Spinal cord (tissue), 10 donors: ENCODE results near the gene ZMYND8. TPM values are rescaled to one million over a fixed set of nuclear protein-coding genes. Genes with fewer than 3 reads are reported as not detected.
"Not testable (repeated sequence)": the region's sequence is repeated elsewhere in the genome, so short reads cannot be mapped to it uniquely, and the experiment has no call there.

Experiments
- DNase-seq, 6 donors: peaks; one replicate each; pipeline versions ENCODE4 v3.0.0 to v3.0.0-alpha.2; 2013 to 2015; ENCODE audit warnings: low spot score in 6 of 6, low read depth in 4 of 6
- H3K27ac ChIP-seq: one replicate; pipeline ENCODE4 v1.5.1; 2013; ENCODE audit warnings: low read depth, low read length, control low read depth
- H3K27me3 ChIP-seq: one replicate; pipeline ENCODE4 v1.6.1; 2013; ENCODE audit warnings: low read length; ENCODE audit not compliant: control insufficient read depth, insufficient read depth
- H3K36me3 ChIP-seq: one replicate; pipeline ENCODE4 v1.6.1; 2013; ENCODE audit warnings: low read length; ENCODE audit not compliant: control insufficient read depth, insufficient read depth
- H3K4me1 ChIP-seq: one replicate; pipeline ENCODE4 v1.6.1; 2013; ENCODE audit warnings: low read length; ENCODE audit not compliant: control insufficient read depth, insufficient read depth
- H3K4me3 ChIP-seq: one replicate; pipeline ENCODE4 v1.5.1; 2013; ENCODE audit warnings: low read depth, low read length, control low read depth
- H3K9me3 ChIP-seq: one replicate; pipeline ENCODE4 v1.6.1; 2013; ENCODE audit warnings: low read length; ENCODE audit not compliant: control insufficient read depth, insufficient read depth
- WGBS: methylation state at CpG from one replicate; pipeline ENCODE4 v1.1.5; 2013; ENCODE audit warnings: missing lambda C conversion rate; ENCODE audit not compliant: insufficient coverage; 5-methylcytosine and 5-hydroxymethylcytosine counted together
- polyA plus RNA-seq, 2 donors: library from polyadenylated mRNA; unstranded; fragments of 120-200 nt; gene quantifications; one replicate each; pipeline ENCODE4 v1.2.1, GENCODE V29; 2013; ENCODE audit not compliant: insufficient read length in 2 of 2
- total RNA-seq, 2 donors: library from RNA; depleted of rRNA in 1 of 2; stranded (reverse); fragments of 120-200 nt in 1 of 2; fragments of >200 nt in 1 of 2; gene quantifications; one replicate each; pipeline versions ENCODE4 v1.2.3 to v1.2.4, GENCODE V29; 2013 to 2014
- donor health status: healthy.

ZMYND8 gene
- total and polyA plus RNA-seq, 4 donors: 31.1 to 45.8 (median 37.4) TPM

- Histone ChIP-seq H3K4me1 (peaks cover 3% of the 10 kb centered on the region), H3K36me3 (peaks cover 35% of the 10 kb centered on the region), H3K27ac (no peak overlapping the region), H3K27me3 (no peaks in the 10 kb centered on the region), H3K9me3 (no peaks in the 10 kb centered on the region), H3K4me3 (no peak overlapping the region)
- DNase-seq: peak in 1 of 6 donors; percentile 55
- 80% methylated on average over 2 of the region's 6 CpGs for WGBS
These were observed 102.6 kb downstream of the ZMYND8 start for GRCh38 chr20:47253872-47254271.

- DNase-seq: peak in 1 of 6 donors; percentile 77
- H3K27ac ChIP-seq: no peak overlapping the region
- H3K27me3 ChIP-seq: no peaks in the 10 kb centered on the region
- no peak overlapping the region for H3K4me3 ChIP-seq
- 87% methylated on average over 3 of the region's 3 CpGs for WGBS
- H3K4me1 ChIP-seq: no peaks in the 10 kb centered on the region
- H3K36me3 ChIP-seq: peaks cover 39% of the 10 kb centered on the region
- no peaks in the 10 kb centered on the region for H3K9me3 ChIP-seq
These were observed 103.6 kb downstream of the ZMYND8 start for GRCh38 chr20:47252879-47253307.

DNA sequence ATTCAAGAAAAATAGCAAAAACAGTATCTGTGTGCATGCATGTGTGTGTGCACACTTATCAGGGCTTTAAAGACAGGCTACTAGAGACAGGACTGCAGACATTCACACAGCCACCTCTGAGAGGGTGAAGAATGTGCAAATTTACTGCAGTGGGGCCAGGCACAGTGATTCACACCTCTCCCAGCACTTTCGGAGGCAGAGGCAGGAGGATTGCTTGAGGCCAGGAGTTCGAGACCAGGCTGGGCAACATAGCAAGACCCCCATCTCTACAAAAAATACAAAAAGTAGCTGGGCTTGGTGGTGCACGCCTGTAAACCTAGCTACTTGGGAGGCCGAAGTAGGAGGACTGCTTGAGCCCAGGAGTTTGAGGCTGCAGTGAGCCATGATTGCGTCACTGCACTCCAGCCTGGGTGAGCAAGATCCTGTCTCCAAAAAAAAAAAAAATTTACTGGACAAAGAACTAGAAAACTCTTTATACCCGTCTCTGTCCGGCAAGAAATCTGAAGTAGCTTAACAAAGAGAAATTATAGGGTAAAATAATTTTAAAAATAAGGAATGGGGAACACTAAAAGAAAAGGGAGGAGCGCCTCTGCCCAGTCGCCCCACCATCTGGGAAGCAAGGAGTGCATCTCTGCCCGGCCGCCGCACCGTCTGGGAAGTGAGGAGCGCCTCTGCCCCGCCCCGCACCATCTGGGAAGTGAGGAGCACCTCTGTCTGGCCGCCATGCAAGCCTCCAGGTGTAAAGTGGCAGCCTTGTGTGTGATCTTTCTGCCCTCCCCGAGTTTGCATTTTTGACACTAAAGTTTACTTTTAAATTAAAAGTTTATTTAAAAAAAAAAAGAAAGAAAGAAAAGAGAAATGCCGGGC is 105.1 kb downstream of the ZMYND8 start:
- Histone ChIP-seq H3K27ac (no peak overlapping the region), H3K27me3 (no peaks in the 10 kb centered on the region), H3K9me3 (no peaks in the 10 kb centered on the region), H3K4me1 (no peaks in the 10 kb centered on the region), H3K4me3 (no peak overlapping the region), H3K36me3 (peaks cover 42% of the 10 kb centered on the region)
- WGBS: 90% methylated on average over 10 of the region's 19 CpGs
- no peak for DNase-seq

DNA sequence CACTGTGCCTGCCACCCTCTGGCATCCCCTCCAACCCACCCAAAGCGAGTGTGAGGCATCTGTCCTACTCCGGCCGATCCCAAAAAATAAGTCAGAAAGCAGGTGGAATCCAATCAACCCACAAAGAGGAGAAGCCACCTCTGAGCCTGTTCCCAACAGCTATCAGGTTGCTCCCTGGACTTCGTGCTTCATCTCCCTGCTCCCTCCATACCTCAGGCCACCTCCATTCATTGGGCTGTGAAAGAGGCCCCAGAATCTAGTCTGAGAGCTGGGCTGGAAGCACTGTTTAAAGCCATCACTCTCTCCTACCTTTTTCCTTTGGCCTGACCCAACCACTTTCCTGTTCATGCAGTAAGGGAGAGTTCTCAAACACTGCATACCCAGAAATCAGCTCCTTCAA is 106.1 kb downstream of the ZMYND8 start:
- DNase-seq: no peak
- H3K9me3 ChIP-seq: no peaks in the 10 kb centered on the region
- WGBS: 88% methylated on average over 1 of the region's 4 CpGs
- H3K27me3 ChIP-seq: no peaks in the 10 kb centered on the region
- H3K4me3 ChIP-seq: no peak overlapping the region
- no peak overlapping the region for H3K27ac ChIP-seq
- H3K36me3 ChIP-seq: peaks cover 46% of the 10 kb centered on the region
- H3K4me1 ChIP-seq: no peaks in the 10 kb centered on the region

DNA sequence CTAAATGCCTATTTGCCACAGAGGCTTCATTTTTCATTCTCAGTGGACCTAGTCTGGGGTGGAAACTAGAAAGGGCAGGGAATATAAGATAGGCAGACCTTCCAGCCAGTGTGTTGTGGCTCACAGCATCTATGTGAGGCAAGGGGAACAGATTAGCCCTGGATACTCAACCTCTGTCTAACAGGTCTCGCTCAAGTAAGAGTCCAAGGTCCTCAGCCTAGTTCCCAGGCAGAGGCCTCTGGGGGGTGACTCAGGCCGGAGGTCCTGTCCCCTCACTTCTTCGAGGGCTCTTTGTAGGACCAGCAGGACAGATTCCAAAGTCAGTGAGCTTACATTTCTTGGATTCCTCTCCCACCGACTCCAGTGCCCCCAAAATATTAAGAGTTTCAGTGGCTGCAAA is 106.6 kb downstream of the ZMYND8 start:
- Histone ChIP-seq H3K27ac (no peak overlapping the region), H3K9me3 (no peaks in the 10 kb centered on the region), H3K27me3 (no peaks in the 10 kb centered on the region), H3K4me3 (no peak overlapping the region), H3K4me1 (no peaks in the 10 kb centered on the region), H3K36me3 (peaks cover 49% of the 10 kb centered on the region)
- 86% methylated on average over 4 of the region's 4 CpGs for WGBS
- no peak for DNase-seq

GRCh38 chr20:47248448-47248966 is 108.0 kb downstream of the ZMYND8 start:
- H3K4me1 ChIP-seq: no peaks in the 10 kb centered on the region
- 100% methylated on average over 1 of the region's 6 CpGs for WGBS
- no peaks in the 10 kb centered on the region for H3K27me3 ChIP-seq
- DNase-seq: no peak
- no peaks in the 10 kb centered on the region for H3K9me3 ChIP-seq
- peaks cover 48% of the 10 kb centered on the region for H3K36me3 ChIP-seq
- no peak overlapping the region for H3K27ac ChIP-seq
- H3K4me3 ChIP-seq: no peak overlapping the region

DNA sequence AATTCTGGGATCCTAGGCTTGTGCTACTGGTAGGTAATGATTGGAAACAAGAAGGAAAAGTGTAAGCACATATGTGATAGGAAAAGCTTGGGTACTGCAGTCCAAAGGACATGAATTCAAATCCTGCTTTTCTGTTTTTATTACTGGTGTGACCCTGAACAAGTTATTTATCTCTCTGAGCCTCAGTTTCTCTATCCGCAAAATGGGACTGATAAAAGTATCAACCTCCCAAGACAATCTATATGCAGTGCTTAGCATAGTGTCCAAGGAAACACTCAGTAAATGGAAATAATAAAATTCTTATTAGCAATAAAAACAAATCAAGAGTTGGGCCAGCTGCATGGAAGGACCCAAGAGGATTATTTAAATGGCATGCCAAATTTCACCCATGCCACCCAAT is 108.5 kb downstream of the ZMYND8 start:
- H3K4me3 ChIP-seq: no peak overlapping the region
- no peak overlapping the region for H3K27ac ChIP-seq
- H3K9me3 ChIP-seq: no peaks in the 10 kb centered on the region
- H3K36me3 ChIP-seq: peaks cover 44% of the 10 kb centered on the region
- no peaks in the 10 kb centered on the region for H3K4me1 ChIP-seq
- H3K27me3 ChIP-seq: no peaks in the 10 kb centered on the region
- WGBS: no CpG with 5 or more reads among the region's 1 CpG
- no peak for DNase-seq

DNA sequence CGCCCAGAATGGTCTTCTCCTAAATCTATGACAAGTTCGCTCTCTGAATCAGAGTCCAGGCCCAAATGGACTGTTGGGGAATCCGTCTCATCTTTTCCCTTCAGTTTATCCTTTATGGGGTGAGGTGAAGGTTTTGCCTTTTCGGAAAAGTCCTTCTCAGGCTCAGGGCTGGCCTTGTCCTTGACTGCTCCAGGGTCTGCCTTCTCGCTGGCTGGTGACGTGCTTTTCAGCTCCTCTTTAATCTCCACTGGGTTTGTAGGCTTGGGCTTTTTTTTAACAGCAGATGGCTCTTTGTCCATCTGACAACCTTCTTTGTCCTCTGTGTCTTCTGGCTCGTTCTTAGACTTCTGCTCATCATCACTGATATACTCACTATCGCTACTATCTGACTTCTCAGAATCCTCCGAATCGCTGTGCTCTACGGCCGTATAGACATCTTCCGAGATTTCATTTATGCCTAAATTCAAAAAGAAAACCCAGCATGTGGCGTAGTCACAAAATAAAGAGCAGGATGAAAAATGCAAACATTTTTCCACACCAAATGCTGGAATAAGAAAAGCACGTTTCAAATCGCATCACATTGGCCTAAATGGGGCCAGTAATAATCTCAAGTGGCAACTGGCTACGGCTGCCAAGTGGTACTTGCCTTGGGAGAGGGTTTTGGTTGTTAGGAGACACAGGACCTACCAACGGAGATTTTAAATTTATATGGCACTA is 110.3 kb downstream of the ZMYND8 start:
- no peak overlapping the region for H3K27ac ChIP-seq
- no peaks in the 10 kb centered on the region for H3K27me3 ChIP-seq
- no peak for DNase-seq
- 79% methylated on average over 9 of the region's 18 CpGs for WGBS
- H3K36me3 ChIP-seq: peaks cover 43% of the 10 kb centered on the region
- H3K4me1 ChIP-seq: peaks cover 6% of the 10 kb centered on the region
- no peaks in the 10 kb centered on the region for H3K9me3 ChIP-seq
- H3K4me3 ChIP-seq: no peak overlapping the region

DNA sequence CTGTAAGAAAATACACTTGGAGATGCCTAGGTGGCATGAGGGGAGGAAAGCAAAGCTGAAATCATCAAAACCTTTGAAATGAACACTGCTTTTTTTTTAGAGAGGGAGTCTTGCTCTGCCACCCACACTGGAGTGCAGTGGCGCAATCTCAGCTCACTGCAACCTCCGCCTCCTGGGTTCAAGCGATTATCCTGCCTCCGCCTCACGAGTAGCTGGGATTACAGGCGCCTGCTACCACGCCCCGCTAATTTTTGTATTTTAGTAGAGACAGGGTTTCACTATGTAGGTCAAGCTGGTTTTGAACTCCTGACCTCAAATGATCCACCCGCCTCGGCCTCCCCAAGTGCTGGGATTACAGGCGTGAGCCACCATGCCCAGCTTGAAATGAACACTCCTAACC is 111.3 kb downstream of the ZMYND8 start:
- not testable (repeated sequence) for H3K4me1 ChIP-seq, H3K4me3 ChIP-seq, H3K9me3 ChIP-seq, H3K27me3 ChIP-seq, DNase-seq, H3K27ac ChIP-seq
- H3K36me3 ChIP-seq: peaks cover 39% of the 10 kb centered on the region
- WGBS: 100% methylated on average over 3 of the region's 11 CpGs
